HPDE6-E6E7 (cell line): Measurements from ENCODE around the gene FHOD3.

ENCODE experiments used
- DNase-seq: peaks from one replicate; pipeline ENCODE4 v3.0.0; 2011; ENCODE audit warnings: missing footprints; ENCODE audit errors: extremely low spot score

Gene FHOD3

GRCh38 chr18:36296650-36297416, 680 bp upstream of the FHOD3 start:
- DNase-seq: peak; percentile 48

- DNase-seq: no peak
Observed at GRCh38 chr18:36298126-36298741, 721 bp downstream of the FHOD3 start.

GRCh38 chr18:36299015-36299414, 1.5 kb downstream of the FHOD3 start:
- DNase-seq: no peak

- no peak for DNase-seq
Observed at GRCh38 chr18:36300211-36300610, 2.7 kb downstream of the FHOD3 start.

GRCh38 chr18:36301884-36302283, 4.4 kb downstream of the FHOD3 start:
- no peak for DNase-seq

- no peak for DNase-seq
Observed at GRCh38 chr18:36302676-36303075, 5.2 kb downstream of the FHOD3 start.

- DNase-seq: no peak
Observed at GRCh38 chr18:36303211-36303844, 5.8 kb downstream of the FHOD3 start.

- DNase-seq: no peak
Observed at GRCh38 chr18:36304723-36305122, 7.2 kb downstream of the FHOD3 start.

GRCh38 chr18:36305375-36305774, 7.9 kb downstream of the FHOD3 start:
- no peak for DNase-seq

- no peak for DNase-seq
Observed at GRCh38 chr18:36307513-36307912, 10.0 kb downstream of the FHOD3 start.

- DNase-seq: no peak
Observed at GRCh38 chr18:36308711-36309435, 11.4 kb downstream of the FHOD3 start.

GRCh38 chr18:36309436-36310391, 12.2 kb downstream of the FHOD3 start:
- DNase-seq: peak; percentile 91

- no peak for DNase-seq
Observed at GRCh38 chr18:36311026-36311570, 13.6 kb downstream of the FHOD3 start.

GRCh38 chr18:36312806-36313395, 15.4 kb downstream of the FHOD3 start:
- DNase-seq: no peak

GRCh38 chr18:36314098-36314497, 16.6 kb downstream of the FHOD3 start:
- DNase-seq: no peak

GRCh38 chr18:36314754-36315153, 17.2 kb downstream of the FHOD3 start:
- no peak for DNase-seq

GRCh38 chr18:36315736-36316135, 18.2 kb downstream of the FHOD3 start:
- peak; percentile 65 for DNase-seq

GRCh38 chr18:36316246-36316645, 18.7 kb downstream of the FHOD3 start:
- no peak for DNase-seq

- DNase-seq: peak; percentile 78
Observed at GRCh38 chr18:36321658-36322407, 24.3 kb downstream of the FHOD3 start.

- no peak for DNase-seq
Observed at GRCh38 chr18:36322408-36322728, 24.9 kb downstream of the FHOD3 start.
